ENCODE measurements around the gene UBTD1. TPM values are rescaled to one million over a fixed set of nuclear protein-coding genes. Genes with fewer than 3 reads are reported as not detected.

The UBTD1 gene
- total RNA-seq, 2 donors from 2014 or later: 10.0 to 93.8 TPM

GRCh38 chr10:97459933-97460332, 38.8 kb upstream of the UBTD1 start:
- Histone ChIP-seq H3K27ac (no peak overlapping the region), H3K9me3 (no peaks in the 10 kb centered on the region), H3K4me1 (replicated peaks) (peaks cover 4% of the 10 kb centered on the region), H3K36me3 (peaks cover 23% of the 10 kb centered on the region in 2 donors), H3K27me3 (replicated peaks; ENCODE audit: insufficient read depth) (no peaks in the 10 kb centered on the region), H3K4me3 (no peak overlapping the region)
- intact Hi-C loops (cut with DNase I): loop anchor here (5.0 kb wide), 1 partner anchor 152 kb away; no protein-coding TSS in a partner anchor
- DNase-seq (ENCODE audit: low spot score): no peak
- WGBS: 91% methylated on average over 7 of the region's 7 CpGs
- no peak for TF ChIP-seq POLR2A (IDR thresholded peaks at IDR 0.05)
- TF ChIP-seq CTCF (IDR thresholded peaks at IDR 0.05): no peak

- H3K27me3 ChIP-seq (replicated peaks; ENCODE audit: insufficient read depth): no peaks in the 10 kb centered on the region
- peaks cover 32 to 37% of the 10 kb centered on the region in 2 donors for H3K36me3 ChIP-seq
- TF ChIP-seq CTCF (IDR thresholded peaks at IDR 0.05) (no peak), POLR2A (IDR thresholded peaks at IDR 0.05) (no peak), POLR2AphosphoS5 (IDR thresholded peaks at IDR 0.05) (no peak)
- H3K4me1 ChIP-seq (replicated peaks): peaks cover 4% of the 10 kb centered on the region
- WGBS: 90% methylated on average over 2 of the region's 2 CpGs
- H3K27ac ChIP-seq: no peak overlapping the region
- no peak overlapping the region for H3K4me3 ChIP-seq
- no peak for DNase-seq (ENCODE audit: low spot score)
- no peaks in the 10 kb centered on the region for H3K9me3 ChIP-seq
- intact Hi-C loops (cut with DNase I): loop anchor here (2.0 to 5.0 kb wide), 2 partner anchors 90 to 150 kb away; no protein-coding TSS in a partner anchor
These were observed 36.4 kb upstream of the UBTD1 start for GRCh38 chr10:97462309-97462708.

GRCh38 chr10:97463363-97464132, 35.2 kb upstream of the UBTD1 start:
- no peaks in the 10 kb centered on the region for H3K9me3 ChIP-seq
- no peaks in the 10 kb centered on the region for H3K27me3 ChIP-seq (replicated peaks; ENCODE audit: insufficient read depth)
- WGBS: 70% methylated on average over 4 of the region's 4 CpGs
- no peak for TF ChIP-seq POLR2A (IDR thresholded peaks at IDR 0.05)
- TF ChIP-seq CTCF (IDR thresholded peaks at IDR 0.05): peak; percentile 68 to 90 (median 82)
- TF ChIP-seq POLR2AphosphoS5 (IDR thresholded peaks at IDR 0.05): peak; percentile 71
- H3K4me1 ChIP-seq (replicated peaks): peaks cover 4% of the 10 kb centered on the region
- peaks cover 26 to 37% of the 10 kb centered on the region in 2 donors for H3K36me3 ChIP-seq
- peak overlapping the region in 1 of 2 donors; percentile 9 for H3K27ac ChIP-seq
- intact Hi-C loops (cut with DNase I): loop anchor here (2.0 to 5.0 kb wide), 2 partner anchors 89 to 149 kb away; no protein-coding TSS in a partner anchor
- DNase-seq (ENCODE audit: low spot score): peak; percentile 55
- H3K4me3 ChIP-seq: no peak overlapping the region

- 72% methylated on average over 1 of the region's 1 CpG for WGBS
These were observed 34.5 kb upstream of the UBTD1 start for GRCh38 chr10:97464226-97464625.

More at GRCh38 chr10:97464226-97464625, 34.5 kb upstream of the UBTD1 start:
- intact Hi-C loops (cut with DNase I): loop anchor here (5.0 kb wide), 1 partner anchor 148 kb away; no protein-coding TSS in a partner anchor
- TF ChIP-seq POLR2A (IDR thresholded peaks at IDR 0.05) (no peak), CTCF (IDR thresholded peaks at IDR 0.05) (no peak), POLR2AphosphoS5 (IDR thresholded peaks at IDR 0.05) (no peak)
- Histone ChIP-seq H3K27ac (peak overlapping the region in 1 of 2 donors; percentile 9), H3K36me3 (peaks cover 20 to 31% of the 10 kb centered on the region in 2 donors), H3K9me3 (no peaks in the 10 kb centered on the region), H3K4me1 (replicated peaks) (peaks cover 4% of the 10 kb centered on the region), H3K4me3 (no peak overlapping the region), H3K27me3 (replicated peaks; ENCODE audit: insufficient read depth) (no peaks in the 10 kb centered on the region)
- no peak for DNase-seq (ENCODE audit: low spot score)
